GM18520 (cell line): ENCODE data around the gene NOL9.

ENCODE experiments used
- ATAC-seq: cut with Tn5 transposase; IDR thresholded peaks from one replicate; pipeline ENCODE4 v1.9.1; 2021; ENCODE audit not compliant: unreplicated experiment

NOL9 gene

DNA sequence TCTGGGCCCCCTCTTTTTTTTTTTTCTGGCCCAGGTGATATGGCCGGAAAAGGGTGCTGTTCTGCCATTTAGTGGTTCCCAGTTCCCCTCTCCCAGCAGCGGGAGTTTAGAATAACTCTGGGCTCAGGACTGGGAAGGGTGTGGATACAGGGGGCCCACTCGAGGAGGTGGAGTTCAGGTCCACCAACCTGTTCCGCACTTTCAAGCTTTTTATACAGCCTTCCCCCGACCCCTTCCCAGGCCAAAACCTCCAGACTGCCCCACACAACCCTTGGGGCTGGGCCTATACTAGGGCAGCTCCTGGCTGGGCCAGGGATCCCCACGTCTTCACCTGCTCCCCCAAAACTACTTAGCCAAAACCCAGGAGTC, 63.2 kb downstream of the NOL9 start:
- ATAC-seq: no peak

DNA sequence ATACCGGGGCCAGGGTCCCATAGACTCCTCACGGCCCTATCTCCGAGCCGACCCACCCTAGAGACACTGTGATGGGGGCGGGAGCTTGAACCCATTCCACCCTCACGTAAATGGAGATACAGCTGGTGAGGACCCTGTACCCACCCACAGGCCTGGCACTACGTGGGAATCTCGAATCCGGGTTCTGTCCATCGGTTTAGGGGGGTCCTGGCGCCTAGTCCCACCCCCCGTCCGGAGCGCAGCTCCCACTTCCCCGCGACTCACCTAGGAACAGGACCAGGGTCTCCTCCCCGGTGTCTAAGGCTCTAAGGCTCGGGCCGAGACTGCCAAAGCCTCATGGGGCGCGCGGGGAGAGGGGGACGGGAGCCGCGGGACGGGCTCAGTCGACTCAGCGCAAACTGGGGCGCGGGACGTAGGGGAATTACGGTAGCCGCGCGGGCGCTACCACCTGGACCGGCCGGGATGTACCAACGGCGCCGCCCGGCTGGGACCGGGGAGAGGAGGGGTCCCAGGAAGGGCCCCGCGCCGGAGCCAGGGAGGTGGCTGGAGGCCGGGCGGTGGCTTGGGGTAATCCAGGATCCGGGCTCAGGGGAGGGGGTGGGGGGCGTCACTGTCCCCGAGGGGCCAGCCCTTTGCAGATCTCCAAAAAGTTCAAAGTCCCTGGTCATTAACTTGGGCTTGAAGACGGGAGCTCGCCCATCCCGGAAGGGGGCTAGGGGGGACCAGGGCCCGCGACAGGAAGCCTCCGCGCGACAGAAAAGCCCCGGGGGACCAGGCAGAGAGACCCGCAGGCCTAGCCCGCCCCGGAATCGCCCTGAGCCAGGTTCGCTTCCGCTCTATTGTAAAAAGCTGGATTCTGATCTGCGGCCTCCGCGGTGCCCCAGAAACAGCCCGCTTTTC, 63.9 kb downstream of the NOL9 start:
- no peak for ATAC-seq

- ATAC-seq: no peak
Measured at GRCh38 chr1:6489799-6490180, 64.5 kb downstream of the NOL9 start.

DNA sequence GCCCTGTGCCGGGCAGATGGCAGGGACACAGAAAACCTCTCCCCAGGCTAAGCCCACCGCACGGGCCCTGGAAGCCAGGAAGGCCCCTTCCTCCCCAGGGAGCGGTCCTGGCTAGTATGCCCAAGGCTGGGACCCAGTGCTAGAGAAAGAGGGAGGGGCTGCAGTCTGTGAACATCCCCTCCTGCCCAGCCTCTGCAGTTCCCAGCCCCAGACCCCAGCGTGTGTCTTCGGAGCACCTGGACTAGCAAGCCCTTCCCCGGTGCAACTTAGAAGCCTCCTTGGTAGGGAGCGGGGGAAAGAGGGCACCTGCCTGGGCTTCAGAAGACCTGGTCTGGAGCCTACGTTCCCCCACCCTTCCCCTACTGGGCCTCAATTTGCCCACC, 64.9 kb downstream of the NOL9 start:
- no peak for ATAC-seq

GRCh38 chr1:6488602-6489382, 65.5 kb downstream of the NOL9 start:
- ATAC-seq: no peak

DNA sequence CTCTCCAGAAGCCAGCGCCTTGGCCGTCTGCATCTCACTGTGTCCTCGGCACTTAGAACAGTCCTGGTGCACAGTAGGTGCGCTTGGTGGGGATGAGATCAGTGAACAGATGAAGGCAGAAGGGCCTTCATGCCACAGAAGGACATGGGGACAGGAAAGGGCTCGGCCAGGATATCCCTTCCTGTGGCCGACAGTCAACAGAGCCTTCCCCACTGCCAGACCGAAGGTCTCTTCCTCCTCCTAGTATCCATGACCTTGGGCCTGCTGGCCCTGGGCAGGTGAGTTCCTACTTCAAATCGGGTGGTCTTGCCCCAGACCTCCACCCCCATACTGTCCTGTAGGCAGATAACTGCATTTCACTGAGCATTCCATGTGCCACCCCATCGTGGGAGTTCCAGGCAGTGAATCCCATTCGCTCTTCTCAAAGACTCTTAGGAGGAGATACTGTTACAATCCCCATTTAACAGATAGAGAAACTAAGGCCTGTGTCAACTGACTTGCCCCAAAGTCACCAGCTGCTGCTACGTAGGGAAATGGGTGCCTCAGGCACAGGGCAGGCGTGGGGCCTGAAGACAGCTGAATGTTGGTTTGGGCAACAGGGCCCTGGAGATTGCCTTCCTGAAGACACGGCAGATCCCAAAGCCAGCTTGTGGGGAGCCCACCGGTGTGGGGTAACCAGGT, 66.4 kb downstream of the NOL9 start:
- ATAC-seq: no peak

DNA sequence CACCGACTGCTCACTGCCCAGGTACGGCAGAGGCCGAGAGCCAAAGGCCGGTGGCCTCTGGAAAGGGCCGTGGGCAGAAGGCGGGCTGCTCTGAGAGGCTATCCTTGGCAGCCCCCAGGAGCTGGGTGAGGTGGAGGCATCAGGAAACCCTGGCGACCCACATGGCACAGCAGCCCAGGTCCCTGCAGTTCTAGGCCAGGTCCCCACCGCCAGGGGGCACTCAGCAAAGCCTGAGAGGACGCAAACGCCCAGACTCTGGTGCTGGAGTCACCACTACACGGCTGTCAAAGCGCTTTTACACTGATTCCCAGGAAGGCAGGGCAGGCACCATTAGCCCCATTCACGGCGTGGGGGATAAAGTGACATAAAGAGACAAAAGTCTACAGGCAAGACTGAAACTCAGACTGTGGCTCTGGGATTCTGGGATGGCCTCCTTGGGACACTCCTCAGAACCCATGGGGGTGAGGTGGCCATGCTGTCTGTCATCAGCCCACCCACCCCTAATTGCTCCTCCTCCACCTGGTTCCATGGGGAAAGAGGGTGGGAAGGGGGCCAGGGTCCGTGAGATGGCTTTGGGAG, 67.8 kb downstream of the NOL9 start:
- no peak for ATAC-seq

DNA sequence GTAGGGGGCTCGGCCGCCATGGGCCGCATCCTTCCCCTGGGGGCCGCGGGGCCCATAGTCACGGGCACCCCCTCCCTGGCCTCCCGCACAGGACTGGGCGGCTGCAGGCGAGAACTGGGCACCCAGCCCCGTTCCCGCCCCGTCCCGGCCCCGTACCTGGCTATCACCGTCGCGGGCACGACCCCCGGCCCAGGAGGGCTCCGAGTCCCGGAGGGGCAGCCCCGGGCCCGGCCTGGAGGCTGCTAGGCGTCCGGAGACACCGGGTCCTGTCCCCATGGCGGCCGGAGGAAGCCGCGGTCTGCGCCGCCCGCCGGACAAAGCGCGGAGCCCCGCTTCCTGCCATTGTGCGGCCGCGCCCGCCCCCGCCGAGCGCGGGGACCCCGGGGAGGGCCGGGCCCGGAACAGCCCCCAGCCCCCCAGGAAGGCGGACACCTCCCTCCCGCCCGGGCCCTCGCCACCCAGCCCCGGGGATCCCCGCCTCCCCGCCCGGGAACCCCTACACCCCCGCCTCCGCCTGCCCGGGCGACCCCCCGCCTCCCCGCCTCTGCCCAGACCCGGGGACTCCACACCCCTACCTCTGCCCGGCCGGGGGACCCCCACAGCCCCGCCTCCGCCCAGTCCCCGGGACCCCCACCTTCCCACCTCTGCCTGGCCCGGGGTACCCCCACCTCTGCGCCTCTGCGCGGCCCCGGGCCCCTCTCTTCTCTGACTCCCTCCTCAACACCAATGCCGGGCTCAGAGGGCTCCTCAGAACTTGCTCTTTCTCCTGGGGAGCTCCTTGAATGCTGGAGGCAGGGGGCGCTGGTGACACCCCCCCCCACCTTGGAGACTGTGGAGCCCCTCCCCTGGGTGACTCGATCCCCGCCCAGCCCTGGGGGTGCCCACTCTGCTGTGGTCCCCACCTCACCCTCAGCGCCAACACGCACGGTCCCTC, 68.9 kb downstream of the NOL9 start:
- ATAC-seq: no peak

DNA sequence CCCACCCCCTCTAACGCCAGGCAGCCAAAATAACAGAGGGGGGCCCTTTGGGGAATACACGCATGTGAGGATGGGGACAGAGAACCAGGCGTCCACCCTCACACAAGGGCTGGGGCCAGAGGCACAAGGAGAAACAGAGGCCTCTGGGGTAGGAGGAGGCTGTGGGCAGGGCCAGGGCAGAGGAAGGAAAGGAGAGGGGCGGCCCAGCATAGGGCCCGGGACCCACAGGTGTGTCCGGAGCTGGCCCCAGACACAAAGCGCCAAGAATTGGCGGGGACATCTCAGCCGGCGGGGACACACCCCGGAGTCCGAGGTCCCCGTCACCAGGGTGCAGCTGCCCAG, 69.5 kb downstream of the NOL9 start:
- no peak for ATAC-seq

- ATAC-seq: no peak
Measured at GRCh38 chr1:6483761-6484117, 70.6 kb downstream of the NOL9 start.

DNA sequence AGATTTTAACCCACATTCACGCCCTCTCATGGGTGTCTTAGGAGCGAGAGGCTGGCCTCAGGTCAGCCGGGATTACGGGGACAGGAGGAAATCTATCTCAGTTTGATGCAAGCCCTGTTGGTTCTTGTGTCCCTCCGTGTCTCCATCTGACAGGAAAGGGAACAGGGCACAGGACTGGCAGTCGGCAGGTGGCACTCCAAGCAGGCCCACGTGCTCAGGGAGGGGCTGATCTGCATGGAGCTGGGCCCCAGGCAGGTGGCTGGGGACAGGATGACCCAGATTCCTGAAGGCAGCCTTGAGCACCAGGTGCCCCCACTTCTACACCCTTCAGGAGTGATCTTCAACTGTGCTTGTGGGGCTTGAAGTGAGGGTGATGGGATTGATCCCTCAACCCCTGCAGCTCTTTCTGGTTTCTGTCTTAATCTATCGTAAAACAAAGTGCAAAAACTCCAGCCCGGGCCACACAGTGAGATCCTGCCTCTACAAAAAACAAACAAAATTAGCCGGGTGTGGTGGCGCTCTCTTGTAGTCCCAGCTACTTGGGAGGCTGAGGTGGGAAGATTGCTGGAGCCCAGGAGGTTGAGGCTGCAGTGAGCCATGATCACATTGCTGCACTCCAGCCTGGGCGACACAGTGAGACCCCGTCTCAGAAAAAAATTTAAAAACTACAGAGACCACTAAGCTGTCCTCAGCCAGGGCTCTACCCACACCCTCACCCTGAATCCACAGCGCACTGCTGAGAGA, 71.1 kb downstream of the NOL9 start:
- no peak for ATAC-seq

- no peak for ATAC-seq
Measured at GRCh38 chr1:6481820-6482219, 72.5 kb downstream of the NOL9 start.

DNA sequence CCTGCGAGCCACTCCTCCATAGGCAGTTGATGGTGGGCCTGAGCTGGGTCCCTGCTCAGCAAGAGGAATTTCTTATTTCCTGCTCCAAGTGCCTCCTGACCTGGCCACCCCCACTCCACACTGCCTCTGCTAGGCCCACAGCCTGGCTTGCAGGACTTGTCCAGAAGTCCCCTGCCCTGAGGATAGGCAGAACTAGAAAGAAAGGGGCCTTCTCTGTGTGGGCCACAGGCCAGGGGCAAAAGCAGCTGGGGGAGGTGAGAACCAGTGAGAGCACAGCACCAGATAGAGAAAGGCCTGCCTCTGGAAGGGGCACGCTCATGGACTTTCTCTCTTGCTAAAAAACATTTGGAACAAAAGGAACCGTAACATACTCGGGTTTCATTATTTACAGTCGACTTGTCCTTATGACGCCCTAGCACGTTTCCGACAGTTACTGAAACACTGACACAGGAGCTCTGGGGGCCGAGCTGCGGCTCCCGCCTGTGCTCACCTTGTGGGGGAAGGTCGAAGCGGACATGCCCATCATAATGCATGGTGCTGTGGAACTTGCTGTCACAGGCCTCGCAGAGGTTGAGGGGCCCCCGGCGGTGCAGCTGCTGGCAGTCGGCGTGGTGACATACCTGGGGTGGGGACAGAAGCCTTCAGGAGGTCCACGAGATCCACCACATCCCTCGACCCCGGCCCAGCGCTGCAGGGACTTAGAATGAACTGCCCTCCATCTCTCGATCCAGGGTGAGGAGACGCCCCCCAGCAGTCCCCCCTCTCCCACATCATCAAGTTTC, 77.1 kb downstream of the NOL9 start:
- ATAC-seq: no peak

DNA sequence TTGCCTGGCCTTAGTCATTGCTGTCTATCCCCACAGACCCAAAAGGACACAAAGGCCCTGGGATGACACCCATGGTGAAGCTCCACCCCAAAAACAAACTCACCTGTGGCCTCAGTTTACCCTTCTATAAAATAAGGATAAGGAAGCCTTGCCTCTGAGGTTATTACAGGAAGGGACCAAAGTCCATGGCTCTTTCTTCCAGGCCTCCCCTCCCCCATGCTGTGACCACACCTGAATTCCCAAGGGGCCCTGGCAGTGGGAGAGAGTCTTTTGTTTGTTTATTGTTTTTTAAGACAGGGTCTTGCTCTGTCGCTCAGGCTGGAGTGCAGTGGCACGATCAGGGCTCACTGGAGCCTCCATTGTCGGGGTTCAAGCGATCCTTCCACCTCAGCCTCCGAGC, 77.8 kb downstream of the NOL9 start:
- no peak for ATAC-seq

DNA sequence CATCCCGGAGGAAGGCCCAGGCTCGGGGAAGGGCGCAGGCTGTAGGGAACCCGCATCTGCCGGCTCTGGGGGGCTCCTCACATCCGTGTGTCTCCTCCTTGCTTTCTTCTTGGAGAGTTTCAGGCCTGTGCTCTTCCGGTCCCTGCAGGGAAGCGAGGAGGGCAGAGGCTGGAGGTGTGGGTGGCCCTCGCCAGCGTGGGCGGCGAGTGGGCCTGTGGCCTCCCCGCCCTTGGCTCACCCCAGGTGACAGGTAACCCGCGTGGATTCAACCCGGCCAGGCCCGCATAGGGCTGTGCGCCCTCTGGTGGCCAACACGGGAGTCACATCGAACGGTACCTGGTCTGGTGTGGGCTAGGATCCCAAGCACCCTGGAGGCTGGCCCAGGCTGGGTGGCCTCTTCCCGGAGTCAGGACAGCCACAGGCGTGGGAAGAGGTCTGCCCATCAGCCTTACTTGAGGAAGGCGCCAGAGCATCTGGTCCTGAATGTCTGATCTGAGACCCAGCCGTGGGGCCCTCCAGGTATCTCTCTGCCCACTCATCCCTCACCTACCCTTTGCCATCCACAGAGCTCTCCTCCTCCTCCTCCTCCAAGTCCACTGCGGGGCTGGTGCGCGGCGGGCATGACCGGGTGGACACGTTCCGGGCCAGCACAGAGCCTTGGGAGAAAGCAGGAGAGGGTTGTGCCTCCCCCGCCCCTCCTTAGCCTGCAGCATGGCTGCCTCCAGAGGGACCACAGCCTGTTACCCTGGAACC, 78.8 kb downstream of the NOL9 start:
- no peak for ATAC-seq

DNA sequence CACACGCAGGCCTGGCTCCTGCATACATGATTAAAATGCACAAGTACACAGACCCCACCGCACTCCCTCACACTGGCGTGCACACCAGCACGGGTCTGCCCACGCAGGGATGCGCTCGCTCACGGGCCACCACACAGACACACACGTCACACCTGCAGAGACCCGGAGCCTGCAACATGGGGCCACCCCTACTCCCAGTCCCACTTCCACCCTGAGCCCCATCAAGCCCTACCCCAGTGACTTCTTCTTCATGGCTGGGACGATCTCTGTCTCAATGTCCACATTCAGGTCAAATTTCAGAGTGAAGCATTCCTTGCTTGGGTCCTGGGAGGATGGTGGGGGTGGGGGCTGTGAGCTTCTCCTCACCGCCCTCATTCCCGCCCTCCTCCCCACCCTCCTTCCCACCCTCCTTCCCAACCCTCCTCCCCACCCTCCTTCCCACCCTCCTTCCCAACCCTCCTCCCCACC, 79.5 kb downstream of the NOL9 start:
- no peak for ATAC-seq

DNA sequence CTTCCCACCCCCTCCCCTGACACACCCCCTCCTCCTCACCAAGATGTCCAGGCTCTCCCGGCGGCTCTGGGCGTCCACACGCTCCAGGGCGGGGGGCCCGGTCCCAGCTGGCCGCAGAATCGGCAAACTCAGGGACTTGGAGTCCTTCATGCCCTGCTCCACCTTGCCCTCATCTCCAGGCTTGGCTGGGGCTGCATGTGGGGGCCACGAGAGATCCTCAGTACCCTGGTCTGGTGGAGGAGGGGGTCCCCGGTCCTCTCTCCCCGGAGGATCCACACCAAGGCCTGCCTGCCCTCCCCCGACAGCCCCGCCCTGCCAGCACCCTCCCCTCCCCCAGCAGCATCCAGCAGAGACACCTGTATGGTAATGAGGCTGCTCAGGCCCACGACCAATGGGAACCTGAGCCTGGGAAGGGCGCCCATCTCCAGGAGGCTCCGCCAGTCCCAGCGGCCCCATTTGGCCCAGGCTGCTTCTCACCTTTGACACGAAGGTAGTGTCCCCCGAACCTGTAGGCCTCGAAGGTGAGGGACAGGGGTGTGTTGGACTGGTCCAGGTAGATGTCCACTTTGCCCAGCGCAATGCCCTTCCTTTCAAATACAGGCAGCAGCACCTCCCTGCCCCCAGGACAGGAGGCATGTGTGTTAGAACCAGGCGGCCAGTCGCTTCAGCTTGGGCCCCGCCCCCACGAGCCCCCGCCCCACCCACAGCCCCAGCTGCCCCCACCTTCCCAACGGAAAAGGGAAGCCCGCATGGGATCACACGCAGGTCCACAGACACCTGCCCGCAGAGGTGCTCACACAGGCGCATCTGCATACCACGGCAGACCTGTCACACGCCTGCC, 80.1 kb downstream of the NOL9 start:
- ATAC-seq: no peak
